Mesothelial cell of epicardium (in vitro differentiated cells): Measurements from ENCODE around the gene IGFBPL1. TPM values are rescaled to one million over a fixed set of nuclear protein-coding genes. Genes with fewer than 3 reads are reported as not detected.
A peak's percentile ranks its signal among the peaks of the same experiment; 100 is the strongest.
"Not testable (repeated sequence)": the region's sequence is repeated elsewhere in the genome, so short reads cannot be mapped to it uniquely, and the experiment has no call there.

Source experiments
- DNase-seq, 2 experiments: peaks; one replicate each; pipeline ENCODE4 v3.0.0; 2021; ENCODE audit warnings: low spot score in 2 of 2; ENCODE audit not compliant: unreplicated experiment in 2 of 2
- H3K27ac Mint-ChIP-seq: 2 replicates; pipeline ENCODE4 v1.8.0; 2021; ENCODE audit warnings: mixed read lengths
- H3K27me3 Mint-ChIP-seq: 2 replicates; pipeline ENCODE4 v1.8.0; 2021; ENCODE audit warnings: low read depth, mixed read lengths
- H3K36me3 Mint-ChIP-seq: 2 replicates; pipeline ENCODE4 v1.8.0; 2021; ENCODE audit warnings: mixed read lengths
- H3K4me1 Mint-ChIP-seq: 2 replicates; pipeline ENCODE4 v1.8.0; 2021; ENCODE audit warnings: mixed read lengths
- H3K4me3 Mint-ChIP-seq: 2 replicates; pipeline ENCODE4 v1.8.0; 2021; ENCODE audit warnings: mild to moderate bottlenecking, moderate library complexity, mixed read lengths
- H3K9me3 Mint-ChIP-seq: 2 replicates; pipeline ENCODE4 v1.8.0; 2021; ENCODE audit warnings: mixed read lengths
- CTCF ChIP-seq: fragments of 200-600 bp; sonication (generic); IDR thresholded peaks from one replicate; pipeline ENCODE4 v1.5.0; 2021; ENCODE audit warnings: antibody characterized with exemption; ENCODE audit not compliant: unreplicated experiment
- total RNA-seq: library from RNA; stranded (reverse); gene quantifications from 3 replicates; pipeline ENCODE4 v1.2.1, GENCODE V29; 2021

Gene IGFBPL1
- total RNA-seq, 1 donor from 2014 or later: 0.34 TPM

GRCh38 chr9:38384990-38385848 is 39.0 kb downstream of the IGFBPL1 start:
- Mint-ChIP-seq H3K27ac (no peak overlapping the region), H3K27me3 (no peaks in the 10 kb centered on the region), H3K4me1 (peaks cover 13% of the 10 kb centered on the region), H3K9me3 (peaks cover 14% of the 10 kb centered on the region), H3K4me3 (no peak overlapping the region), H3K36me3 (no peaks in the 10 kb centered on the region)
- no peak for TF ChIP-seq CTCF
- no peak for DNase-seq

GRCh38 chr9:38382141-38382540 is 42.1 kb downstream of the IGFBPL1 start:
- DNase-seq: no peak
- Mint-ChIP-seq H3K27me3 (no peaks in the 10 kb centered on the region), H3K36me3 (no peaks in the 10 kb centered on the region), H3K4me1 (peaks cover 8% of the 10 kb centered on the region), H3K9me3 (peaks cover 14% of the 10 kb centered on the region), H3K27ac (no peak overlapping the region), H3K4me3 (no peak overlapping the region)
- no peak for TF ChIP-seq CTCF

GRCh38 chr9:38380872-38381534 is 43.3 kb downstream of the IGFBPL1 start:
- DNase-seq: no peak
- Mint-ChIP-seq H3K4me3 (no peak overlapping the region), H3K9me3 (peaks cover 14% of the 10 kb centered on the region), H3K4me1 (peaks cover 8% of the 10 kb centered on the region), H3K27ac (peak overlapping the region; percentile 51), H3K36me3 (no peaks in the 10 kb centered on the region), H3K27me3 (no peaks in the 10 kb centered on the region)
- TF ChIP-seq CTCF: no peak

GRCh38 chr9:38380230-38380871 is 43.9 kb downstream of the IGFBPL1 start:
- peaks cover 8% of the 10 kb centered on the region for H3K4me1 Mint-ChIP-seq
- no peaks in the 10 kb centered on the region for H3K36me3 Mint-ChIP-seq
- no peaks in the 10 kb centered on the region for H3K27me3 Mint-ChIP-seq
- no peak for DNase-seq
- no peak for TF ChIP-seq CTCF
- H3K9me3 Mint-ChIP-seq: peaks cover 11% of the 10 kb centered on the region
- H3K27ac Mint-ChIP-seq: no peak overlapping the region
- no peak overlapping the region for H3K4me3 Mint-ChIP-seq

- DNase-seq, H3K36me3 Mint-ChIP-seq, H3K9me3 Mint-ChIP-seq, H3K4me3 Mint-ChIP-seq, H3K27me3 Mint-ChIP-seq, H3K27ac Mint-ChIP-seq: not testable (repeated sequence)
- H3K4me1 Mint-ChIP-seq: peaks cover 15% of the 10 kb centered on the region
Measured at GRCh38 chr9:38377336-38378083, 46.7 kb downstream of the IGFBPL1 start.
